GM23338 (cell line): ENCODE results near the gene GMPPA. TPM values are rescaled to one million over a fixed set of nuclear protein-coding genes. Genes with fewer than 3 reads are reported as not detected.

Experiments
- ATAC-seq: fragments of 200-7000 bp; cut with Tn5 transposase; 3 replicates; pipeline ENCODE4 v1.9.1; 2020
- DNase-seq: peaks from one replicate; pipeline ENCODE4 v3.0.0-alpha.2; 2015; ENCODE audit warnings: low spot score
- H2AFZ ChIP-seq: fragments of 200-600 bp; sonication (generic); 2 replicates; pipeline ENCODE4 v1.8.0; 2016; ENCODE audit warnings: antibody characterized with exemption, mild to moderate bottlenecking, moderate library complexity
- H3F3A ChIP-seq: fragments of 200-600 bp; sonication (generic); replicated peaks from 2 replicates; pipeline ENCODE4 v1.8.0; 2017; ENCODE audit warnings: antibody characterized with exemption, mixed run types, low read depth
- H3K27ac ChIP-seq: fragments of 200-600 bp; sonication (generic); 2 replicates; pipeline ENCODE4 v1.6.1; 2016; ENCODE audit warnings: low read depth
- H3K27me3 ChIP-seq: fragments of 200-600 bp; sonication (generic); 2 replicates; pipeline ENCODE4 v1.8.0; 2016; ENCODE audit warnings: mild to moderate bottlenecking, mixed run types, moderate library complexity; ENCODE audit not compliant: insufficient read depth
- H3K36me3 ChIP-seq: fragments of 200-600 bp; sonication (generic); 2 replicates; pipeline ENCODE4 v1.8.0; 2016; ENCODE audit warnings: mild to moderate bottlenecking; ENCODE audit not compliant: insufficient read depth
- H3K4me1 ChIP-seq: fragments of 200-600 bp; sonication (generic); 2 replicates; pipeline ENCODE4 v1.8.0; 2016; ENCODE audit warnings: mild to moderate bottlenecking, moderate library complexity; ENCODE audit not compliant: insufficient read depth
- H3K4me2 ChIP-seq: fragments of 200-600 bp; sonication (generic); 2 replicates; pipeline ENCODE4 v1.7.1; 2017; ENCODE audit warnings: mixed run types
- H3K4me3 ChIP-seq: fragments of 200-600 bp; sonication (generic); 2 replicates; pipeline ENCODE4 v1.6.1; 2016; ENCODE audit warnings: mixed run types
- H3K79me2 ChIP-seq: fragments of 200-600 bp; sonication (generic); replicated peaks from 2 replicates; pipeline ENCODE4 v1.8.0; 2017; ENCODE audit warnings: mild to moderate bottlenecking; ENCODE audit not compliant: insufficient read depth
- H3K9me2 ChIP-seq: fragments of 200-600 bp; sonication (generic); 2 replicates; pipeline ENCODE4 v1.8.0; 2017; ENCODE audit not compliant: insufficient read depth
- H4K20me1 ChIP-seq: fragments of 200-600 bp; sonication (generic); replicated peaks from 2 replicates; pipeline ENCODE4 v1.8.0; 2017; ENCODE audit warnings: mild to moderate bottlenecking; ENCODE audit not compliant: insufficient read depth
- H3K27ac Mint-ChIP-seq: 2 replicates; pipeline ENCODE4 v1.8.0; 2020; ENCODE audit warnings: inconsistent platforms, mild to moderate bottlenecking, moderate library complexity, mixed read lengths
- H3K27me3 Mint-ChIP-seq: 3 replicates; pipeline ENCODE4 v1.8.0; 2022; ENCODE audit warnings: low read depth, mild to moderate bottlenecking, moderate library complexity, mixed read lengths, inconsistent platforms; ENCODE audit not compliant: insufficient read depth, poor library complexity
- H3K36me3 Mint-ChIP-seq: 3 replicates; pipeline ENCODE4 v1.8.0; 2021; ENCODE audit warnings: low read depth, mild to moderate bottlenecking, inconsistent platforms, moderate library complexity, mixed read lengths
- H3K4me1 Mint-ChIP-seq: 3 replicates; pipeline ENCODE4 v1.8.0; 2020; ENCODE audit warnings: mild to moderate bottlenecking, inconsistent platforms, mixed read lengths
- H3K4me3 Mint-ChIP-seq: 3 replicates; pipeline ENCODE4 v1.8.0; 2021; ENCODE audit warnings: moderate library complexity, mild to moderate bottlenecking, inconsistent platforms, mixed read lengths
- H3K9me3 Mint-ChIP-seq: 3 replicates; pipeline ENCODE4 v1.8.0; 2020; ENCODE audit warnings: moderate library complexity, mild to moderate bottlenecking, inconsistent platforms, mixed read lengths
- CTCF ChIP-seq, 2 experiments: fragments of 200-600 bp in 1 of 2; sonication (generic) in 1 of 2; conservative IDR thresholded peaks; 2 replicates each; pipeline versions ENCODE4 v1.5.1 to v1.6.1; 2016 to 2017; ENCODE audit warnings: antibody characterized with exemption in 2 of 2, low read depth in 2 of 2, mild to moderate bottlenecking in 2 of 2, moderate library complexity in 1 of 2
- EZH2 ChIP-seq: fragments of 200-600 bp; sonication (generic); IDR thresholded peaks from one replicate; pipeline ENCODE4 v1.8.0; 2017; ENCODE audit warnings: antibody characterized with exemption, mild to moderate bottlenecking, low read depth; ENCODE audit not compliant: unreplicated experiment
- EZH2phosphoT487 ChIP-seq: fragments of 200-600 bp; sonication (generic); IDR thresholded peaks from one replicate; pipeline ENCODE4 v1.8.1; 2018; ENCODE audit warnings: antibody characterized with exemption; ENCODE audit not compliant: unreplicated experiment
- JUNB ChIP-seq: IDR thresholded peaks from one replicate; pipeline ENCODE4 v1.6.1; 2016; ENCODE audit warnings: antibody characterized with exemption; ENCODE audit not compliant: unreplicated experiment
- NANOG ChIP-seq: IDR thresholded peaks from 2 replicates; pipeline ENCODE4 v1.6.1; 2016; ENCODE audit warnings: antibody characterized with exemption, borderline replicate concordance
- POLR2AphosphoS5 ChIP-seq: IDR thresholded peaks from 2 replicates; pipeline ENCODE4 v1.6.1; 2016; ENCODE audit warnings: antibody characterized with exemption, low read depth
- ZNF114 ChIP-seq: fragments of 250-450 bp; sonication (Bioruptor Pico); IDR thresholded peaks from 2 replicates; pipeline ENCODE4 v1.5.0; 2020; ENCODE audit warnings: mild to moderate bottlenecking, moderate library complexity
- ZNF331 ChIP-seq: fragments of 250-450 bp; sonication (Bioruptor Pico); IDR thresholded peaks from 2 replicates; pipeline ENCODE4 v1.5.0; 2020; ENCODE audit warnings: low read depth, mild to moderate bottlenecking, moderate library complexity
- polyA plus RNA-seq: library from polyadenylated mRNA; unstranded; fragments of >200 nt; fragmentation: Nextera tagmentation; extraction: Ambion mirVana; gene quantifications from 2 replicates; pipeline ENCODE4 v1.2.1, GENCODE V29; 2016
- total RNA-seq: library from RNA; depleted of rRNA; stranded (reverse); fragments of >200 nt; shearing (Covaris generic); gene quantifications from 2 replicates; pipeline ENCODE4 v1.2.3, GENCODE V29; 2014
- TF ChIP-seq, protein P1 (sequence below): IDR thresholded peaks from 2 replicates; pipeline ENCODE4 v1.6.1; 2016; ENCODE audit warnings: antibody characterized with exemption
- TF ChIP-seq, protein P2 (sequence below): IDR thresholded peaks from one replicate; pipeline ENCODE4 v1.6.1; 2018; ENCODE audit warnings: antibody characterized with exemption; ENCODE audit not compliant: unreplicated experiment

Gene GMPPA
- total and polyA plus RNA-seq, 2 experiments from 2014 or later, result 27.0 to 33.8 TPM

GRCh38 chr2:219474285-219475060 is 24.2 kb upstream of the GMPPA start:
- no peak for DNase-seq
- no peaks in the 10 kb centered on the region for H3K9me2 ChIP-seq
- H4K20me1 ChIP-seq, result no peaks in the 10 kb centered on the region
- peaks cover 11% of the 10 kb centered on the region; the same call in 1 of the 2 replicates for H3K4me1 ChIP-seq
- Mint-ChIP-seq H3K4me3 (no peak overlapping the region), H3K9me3 (no peaks in the 10 kb centered on the region; the same call in 2 of the 3 replicates), H3K36me3 (peaks cover 3% of the 10 kb centered on the region; the same call in 1 of the 3 replicates), H3K27me3 (peaks cover 20% of the 10 kb centered on the region), H3K27ac (no peak overlapping the region), H3K4me1 (peaks cover 25% of the 10 kb centered on the region)
- no peaks in the 10 kb centered on the region for H3K79me2 ChIP-seq
- no peak overlapping the region for H3K27ac ChIP-seq
- no peaks in the 10 kb centered on the region for H3K27me3 ChIP-seq
- H3K4me2 ChIP-seq, result no peak overlapping the region
- TF ChIP-seq, protein P1, sequence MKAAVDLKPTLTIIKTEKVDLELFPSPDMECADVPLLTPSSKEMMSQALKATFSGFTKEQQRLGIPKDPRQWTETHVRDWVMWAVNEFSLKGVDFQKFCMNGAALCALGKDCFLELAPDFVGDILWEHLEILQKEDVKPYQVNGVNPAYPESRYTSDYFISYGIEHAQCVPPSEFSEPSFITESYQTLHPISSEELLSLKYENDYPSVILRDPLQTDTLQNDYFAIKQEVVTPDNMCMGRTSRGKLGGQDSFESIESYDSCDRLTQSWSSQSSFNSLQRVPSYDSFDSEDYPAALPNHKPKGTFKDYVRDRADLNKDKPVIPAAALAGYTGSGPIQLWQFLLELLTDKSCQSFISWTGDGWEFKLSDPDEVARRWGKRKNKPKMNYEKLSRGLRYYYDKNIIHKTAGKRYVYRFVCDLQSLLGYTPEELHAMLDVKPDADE, result no peak
- no peak for TF ChIP-seq ZNF114 (CRISPR knock-in tag)
- H3K36me3 ChIP-seq, result no peaks in the 10 kb centered on the region
- no peaks in the 10 kb centered on the region; the same call in 1 of the 2 replicates for H3F3A ChIP-seq
- H2AFZ ChIP-seq, result no peak overlapping the region
- no peak overlapping the region for H3K4me3 ChIP-seq
- ATAC-seq, result no peak

DNA sequence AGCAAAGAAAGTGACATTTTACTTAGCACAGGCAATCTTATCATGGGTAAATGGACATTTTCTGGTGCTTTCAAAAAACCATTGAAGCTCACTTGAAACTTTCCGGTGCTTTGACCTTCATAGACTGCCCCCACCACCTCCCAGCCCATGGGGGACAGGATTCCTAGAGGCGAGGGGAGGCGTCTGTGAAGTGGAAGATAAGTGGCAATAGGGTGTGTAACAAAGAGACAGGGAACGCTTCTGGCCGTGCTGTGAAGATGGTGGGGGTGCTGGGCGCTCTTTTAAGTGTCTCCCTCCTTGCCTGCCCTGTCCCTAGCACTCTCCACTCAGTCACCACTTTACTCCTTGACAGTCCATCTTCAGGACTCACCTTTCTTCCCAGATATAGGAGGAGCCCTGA is 23.4 kb upstream of the GMPPA start:
- no peak for DNase-seq
- no peak overlapping the region for H3K27ac Mint-ChIP-seq
- no peak overlapping the region for H2AFZ ChIP-seq
- TF ChIP-seq, protein P2, sequence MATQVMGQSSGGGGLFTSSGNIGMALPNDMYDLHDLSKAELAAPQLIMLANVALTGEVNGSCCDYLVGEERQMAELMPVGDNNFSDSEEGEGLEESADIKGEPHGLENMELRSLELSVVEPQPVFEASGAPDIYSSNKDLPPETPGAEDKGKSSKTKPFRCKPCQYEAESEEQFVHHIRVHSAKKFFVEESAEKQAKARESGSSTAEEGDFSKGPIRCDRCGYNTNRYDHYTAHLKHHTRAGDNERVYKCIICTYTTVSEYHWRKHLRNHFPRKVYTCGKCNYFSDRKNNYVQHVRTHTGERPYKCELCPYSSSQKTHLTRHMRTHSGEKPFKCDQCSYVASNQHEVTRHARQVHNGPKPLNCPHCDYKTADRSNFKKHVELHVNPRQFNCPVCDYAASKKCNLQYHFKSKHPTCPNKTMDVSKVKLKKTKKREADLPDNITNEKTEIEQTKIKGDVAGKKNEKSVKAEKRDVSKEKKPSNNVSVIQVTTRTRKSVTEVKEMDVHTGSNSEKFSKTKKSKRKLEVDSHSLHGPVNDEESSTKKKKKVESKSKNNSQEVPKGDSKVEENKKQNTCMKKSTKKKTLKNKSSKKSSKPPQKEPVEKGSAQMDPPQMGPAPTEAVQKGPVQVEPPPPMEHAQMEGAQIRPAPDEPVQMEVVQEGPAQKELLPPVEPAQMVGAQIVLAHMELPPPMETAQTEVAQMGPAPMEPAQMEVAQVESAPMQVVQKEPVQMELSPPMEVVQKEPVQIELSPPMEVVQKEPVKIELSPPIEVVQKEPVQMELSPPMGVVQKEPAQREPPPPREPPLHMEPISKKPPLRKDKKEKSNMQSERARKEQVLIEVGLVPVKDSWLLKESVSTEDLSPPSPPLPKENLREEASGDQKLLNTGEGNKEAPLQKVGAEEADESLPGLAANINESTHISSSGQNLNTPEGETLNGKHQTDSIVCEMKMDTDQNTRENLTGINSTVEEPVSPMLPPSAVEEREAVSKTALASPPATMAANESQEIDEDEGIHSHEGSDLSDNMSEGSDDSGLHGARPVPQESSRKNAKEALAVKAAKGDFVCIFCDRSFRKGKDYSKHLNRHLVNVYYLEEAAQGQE, result no peak
- TF ChIP-seq, protein P1, result no peak
- TF ChIP-seq CTCF (conservative IDR thresholded peaks at IDR 0.05; ENCODE audit: low read depth in 2 of 2) (no peak), POLR2AphosphoS5 (no peak), EZH2 (no peak), EZH2phosphoT487 (no peak), NANOG (no peak), JUNB (no peak), ZNF331 (no peak)

More for the DNA sequence above, 23.4 kb upstream of the GMPPA start:
- H3K4me3 Mint-ChIP-seq, result no peak overlapping the region; the same call in 2 of the 3 replicates
- peaks cover 3% of the 10 kb centered on the region; the same call in 1 of the 3 replicates for H3K36me3 Mint-ChIP-seq
- H3K4me1 Mint-ChIP-seq, result peaks cover 25% of the 10 kb centered on the region
- Histone ChIP-seq H4K20me1 (no peaks in the 10 kb centered on the region), H3K27ac (no peak overlapping the region), H3K4me2 (no peak overlapping the region), H3K9me2 (no peaks in the 10 kb centered on the region), H3F3A (no peaks in the 10 kb centered on the region; the same call in 1 of the 2 replicates), H3K4me3 (no peak overlapping the region), H3K79me2 (no peaks in the 10 kb centered on the region), H3K4me1 (peaks cover 11% of the 10 kb centered on the region; the same call in 1 of the 2 replicates), H3K27me3 (no peaks in the 10 kb centered on the region), H3K36me3 (no peaks in the 10 kb centered on the region)
- no peak for ATAC-seq
- H3K27me3 Mint-ChIP-seq, result peaks cover 21% of the 10 kb centered on the region
- H3K9me3 Mint-ChIP-seq, result no peaks in the 10 kb centered on the region; the same call in 2 of the 3 replicates
